H54 (cell line): ENCODE results near the gene GRIN2B.

Experiments
- DNase-seq: peaks from one replicate; pipeline ENCODE4 v3.0.0; 2011; ENCODE audit warnings: low spot score, mixed read lengths; ENCODE audit not compliant: insufficient read length
- FAIRE-seq: peaks from 3 replicates; lab custom pipeline; 2011; peaks lifted over from hg19 to GRCh38; lab: Jason Lieb, UNC
- POLR2A ChIP-seq: IDR thresholded peaks from 2 replicates; pipeline ENCODE4 v1.6.1; 2011; ENCODE audit warnings: low read depth, mild to moderate bottlenecking, low read length

Gene GRIN2B

DNA sequence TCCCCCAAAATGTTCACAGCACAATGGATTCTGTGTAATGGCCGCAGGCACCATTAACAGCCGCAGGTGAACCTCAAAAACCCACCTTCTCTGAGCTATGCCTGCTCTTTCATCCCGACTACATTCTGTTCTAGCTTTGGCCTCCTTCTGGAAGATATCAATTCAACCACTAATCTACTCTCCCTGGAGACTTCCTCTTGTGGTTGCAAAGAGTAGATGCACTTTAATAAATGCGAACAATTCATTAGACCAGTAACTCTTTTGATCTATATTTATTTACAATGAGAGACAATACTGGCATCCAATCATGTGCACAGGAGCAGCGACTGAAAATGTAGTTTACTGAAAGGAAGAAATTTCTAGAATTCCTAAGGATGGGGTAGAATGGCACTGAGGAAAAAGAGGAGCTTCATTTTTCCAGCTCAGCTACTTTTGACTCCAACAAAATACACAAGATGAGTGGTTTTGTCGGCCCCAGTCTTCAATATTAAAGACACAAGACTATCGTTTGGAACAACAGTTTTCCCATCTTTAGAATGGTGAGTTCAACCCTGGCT lies 5.3 kb downstream of the GRIN2B start:
- DNase-seq (no peak), FAIRE-seq (no peak)
- TF ChIP-seq POLR2A = no peak

DNA sequence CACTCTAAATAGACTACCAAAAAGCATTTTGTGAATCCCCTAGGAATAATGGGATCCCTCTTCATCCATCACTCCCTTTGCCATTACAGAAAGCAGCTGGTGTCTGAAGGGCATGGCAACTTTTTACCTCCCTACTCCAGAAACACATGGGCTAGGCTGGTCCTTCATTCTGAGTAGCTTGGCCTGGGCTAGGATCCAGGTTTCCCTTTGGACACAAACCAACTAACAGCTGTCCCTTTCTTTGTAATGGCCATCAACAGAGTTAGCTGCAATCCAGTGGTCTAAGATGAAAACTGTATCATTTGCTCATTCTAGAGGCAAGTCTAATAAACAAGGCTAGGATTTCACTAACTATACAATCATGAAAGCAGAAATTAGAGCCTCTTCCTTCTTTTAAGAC lies 7.4 kb downstream of the GRIN2B start:
- TF ChIP-seq POLR2A = no peak
- DNase-seq (no peak), FAIRE-seq (no peak)

DNA sequence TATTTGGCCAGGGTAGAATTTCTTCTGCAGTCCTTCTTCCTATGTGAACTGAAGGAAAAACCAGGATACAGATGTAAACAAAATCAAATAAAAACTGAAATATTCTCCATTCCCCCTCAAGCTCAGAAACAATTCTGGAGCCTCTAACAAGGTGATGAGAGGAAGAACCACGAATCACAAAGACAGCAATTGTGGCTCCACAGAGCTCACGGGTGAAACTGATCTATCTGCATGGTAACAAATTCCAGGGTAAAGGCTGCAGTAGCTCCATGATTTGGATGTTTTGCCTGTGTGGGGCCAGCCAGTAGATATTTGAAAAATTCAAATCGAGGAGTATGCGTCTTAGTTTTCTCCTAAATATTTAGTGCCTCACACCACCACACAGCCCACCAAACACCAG lies 10.6 kb downstream of the GRIN2B start:
- FAIRE-seq = no peak
- no peak for TF ChIP-seq POLR2A
- DNase-seq = no peak

DNA sequence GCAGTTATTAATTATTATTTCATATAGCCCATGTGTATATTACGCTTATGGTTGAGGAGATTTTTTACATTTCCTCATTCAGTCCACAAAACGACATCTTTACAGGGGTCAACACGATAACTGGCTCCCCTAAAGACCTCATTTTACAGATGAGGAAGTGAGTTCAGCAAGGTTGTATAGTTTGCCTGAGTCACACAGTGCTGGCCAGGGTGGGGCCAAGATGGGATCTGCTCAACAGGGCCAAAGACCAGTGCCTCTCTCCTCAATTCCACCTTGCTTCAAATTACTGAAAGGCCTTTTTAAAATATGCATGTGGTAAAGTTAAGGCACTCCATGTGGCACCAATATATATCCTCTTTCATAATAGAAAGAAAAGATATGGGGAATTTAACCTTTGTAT lies 13.1 kb downstream of the GRIN2B start:
- FAIRE-seq = no peak
- no peak for TF ChIP-seq POLR2A
- DNase-seq = no peak

DNA sequence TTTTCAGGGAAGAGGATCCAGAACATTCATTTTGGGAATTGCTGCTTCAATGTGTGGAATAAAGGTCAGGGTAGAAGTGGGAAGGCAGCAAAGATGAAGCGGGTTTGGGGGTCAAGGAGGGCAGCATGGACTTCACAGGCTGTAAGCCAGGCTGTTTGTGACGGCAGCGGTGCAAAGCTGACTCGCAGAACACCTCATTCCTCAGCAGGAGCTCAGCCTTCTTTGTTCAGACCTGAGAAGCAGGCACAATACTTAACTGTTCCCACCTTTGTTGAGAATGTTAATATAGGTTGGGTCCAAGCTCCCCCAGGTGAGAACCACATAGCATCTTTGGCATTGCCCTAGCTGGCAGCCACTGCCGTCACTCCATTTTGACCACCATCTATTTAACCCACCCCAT lies 16.7 kb downstream of the GRIN2B start:
- no peak for TF ChIP-seq POLR2A
- DNase-seq = no peak
- FAIRE-seq = no peak

DNA sequence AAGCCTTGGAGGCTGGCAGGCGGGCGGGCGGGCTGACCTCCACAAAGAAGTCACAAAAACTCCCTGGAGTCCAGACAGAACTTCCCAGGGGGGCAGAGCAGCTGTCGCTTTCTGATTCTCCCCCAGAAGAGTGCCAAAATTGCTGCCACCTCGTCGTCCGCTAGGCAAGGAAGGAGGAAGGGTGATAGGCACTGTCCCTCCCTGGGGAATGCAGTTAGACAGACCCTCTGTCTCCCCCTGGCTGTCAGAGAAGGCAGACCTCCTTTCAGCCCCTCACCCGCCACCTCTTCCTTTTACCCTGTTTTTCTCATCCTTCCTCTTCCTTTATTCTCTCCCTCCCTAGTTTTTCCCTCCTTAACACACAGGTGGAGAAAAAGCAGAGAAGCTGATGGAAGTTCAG lies 18.7 kb downstream of the GRIN2B start:
- TF ChIP-seq POLR2A = no peak
- FAIRE-seq (no peak), DNase-seq (no peak)

DNA sequence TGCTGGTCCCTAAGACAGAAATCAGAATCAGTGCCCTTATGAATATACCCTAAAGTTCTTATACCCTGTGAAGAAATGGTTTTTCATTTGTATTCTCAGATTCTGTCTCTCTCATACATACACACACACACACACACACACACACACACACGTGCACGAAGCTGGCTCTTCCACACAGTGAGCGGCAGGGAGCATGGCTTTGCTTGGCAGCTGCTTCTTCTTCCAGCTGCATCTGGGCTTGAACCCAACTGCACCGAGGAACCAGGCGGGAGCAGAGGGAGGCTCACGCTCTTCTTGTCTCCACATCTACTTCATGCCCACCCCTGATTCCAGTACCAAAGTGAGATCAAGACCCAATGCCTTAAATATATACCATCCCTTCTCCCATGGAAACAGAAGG lies 19.4 kb downstream of the GRIN2B start:
- DNase-seq (no peak), FAIRE-seq (no peak)
- no peak for TF ChIP-seq POLR2A

DNA sequence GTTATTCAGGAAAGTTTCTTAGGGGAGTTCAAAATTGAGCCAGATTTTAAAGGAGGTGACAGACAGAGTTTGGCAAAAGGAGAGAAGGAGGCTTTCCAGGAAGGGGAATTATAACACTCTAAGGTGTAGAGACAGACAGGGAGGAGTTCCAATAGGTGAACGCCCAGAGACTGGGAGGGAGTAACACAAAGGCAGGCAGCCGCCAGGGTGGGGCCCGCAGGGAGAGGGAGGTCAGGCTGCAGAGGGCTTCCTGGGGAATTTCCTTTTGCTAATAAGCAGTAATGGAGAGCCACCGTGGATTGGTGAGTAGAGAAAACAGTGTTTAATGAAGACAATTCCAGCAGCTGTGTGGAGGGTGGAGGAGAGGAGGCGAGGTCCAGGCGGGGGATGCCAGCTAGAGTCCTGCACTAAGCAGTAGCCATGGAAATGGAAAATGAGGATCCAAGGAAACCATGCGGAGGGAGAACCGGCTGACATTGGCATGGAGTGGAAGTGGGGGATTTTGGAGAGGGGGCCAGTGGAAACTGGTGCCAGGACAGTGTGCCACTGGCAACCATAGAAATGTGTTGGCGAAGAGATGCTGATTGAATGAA lies 22.2 kb downstream of the GRIN2B start:
- no peak for TF ChIP-seq POLR2A
- no peak for DNase-seq

DNA sequence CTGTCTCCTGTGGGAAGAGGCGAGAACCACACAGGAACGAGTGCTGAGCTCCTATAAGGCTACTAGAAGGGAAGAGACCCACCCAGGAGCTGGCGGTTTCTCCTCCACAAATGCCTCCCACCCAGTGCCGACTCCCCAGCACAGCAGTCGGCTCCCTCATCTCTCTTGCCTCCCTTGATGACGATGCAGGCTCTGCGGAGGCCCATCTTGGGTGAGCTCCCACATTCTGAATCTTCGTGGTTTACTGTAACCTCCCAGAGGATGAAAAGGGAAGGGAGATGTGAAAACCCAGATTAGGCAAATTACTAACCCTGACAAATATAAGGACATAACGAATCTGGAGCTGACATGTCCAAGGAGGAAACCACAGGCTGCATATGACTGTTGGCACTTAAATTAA lies 23.8 kb downstream of the GRIN2B start:
- FAIRE-seq (no peak), DNase-seq (no peak)
- TF ChIP-seq POLR2A = no peak

More for the DNA sequence above, 22.2 kb downstream of the GRIN2B start:
- no peak for FAIRE-seq

DNA sequence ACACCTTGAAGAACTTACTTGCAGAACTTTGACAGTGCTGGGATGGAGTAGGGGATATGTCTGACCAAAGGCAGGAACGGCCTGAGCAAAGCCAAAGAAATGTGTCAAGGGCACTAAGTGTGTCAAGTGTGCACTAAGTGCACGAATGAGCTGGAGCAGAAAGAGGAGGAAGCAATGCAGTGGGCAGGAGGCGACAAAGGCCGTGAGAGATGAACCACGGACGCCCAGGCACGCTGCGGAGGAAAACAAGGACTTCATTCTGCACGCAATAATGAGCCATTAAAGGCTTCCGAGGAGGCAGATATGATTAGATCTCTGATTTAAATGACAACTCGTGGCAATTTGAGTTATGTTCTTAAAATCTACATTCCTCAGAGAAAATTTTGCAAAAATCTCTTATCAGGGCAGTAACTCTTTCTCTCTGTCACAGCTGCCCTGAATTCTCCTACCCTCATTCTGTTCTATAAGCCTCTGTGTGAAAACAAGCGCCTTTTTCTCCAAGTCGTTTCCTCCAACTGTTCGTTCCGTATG lies 25.3 kb downstream of the GRIN2B start:
- no peak for DNase-seq
- no peak for TF ChIP-seq POLR2A
- no peak for FAIRE-seq

DNA sequence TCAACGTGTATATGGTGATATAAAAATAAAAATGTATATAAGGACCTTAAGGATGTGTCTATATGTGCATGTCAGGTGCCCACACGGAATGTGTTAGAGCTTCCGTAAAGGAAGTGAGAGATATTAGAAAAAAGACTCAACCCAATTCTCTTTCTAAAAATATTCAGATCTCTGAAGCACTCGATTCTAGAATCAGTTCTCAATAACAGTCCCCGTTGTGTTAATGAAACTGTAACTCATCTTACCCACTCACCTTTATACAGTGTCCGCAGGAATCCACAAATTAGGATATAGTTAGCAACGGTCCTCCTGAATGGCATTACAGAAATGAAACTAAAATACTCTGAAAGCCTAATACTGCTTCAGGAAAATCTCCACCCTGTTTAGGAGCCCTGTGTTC lies 29.3 kb downstream of the GRIN2B start:
- no peak for TF ChIP-seq POLR2A
- FAIRE-seq (no peak), DNase-seq (no peak)

DNA sequence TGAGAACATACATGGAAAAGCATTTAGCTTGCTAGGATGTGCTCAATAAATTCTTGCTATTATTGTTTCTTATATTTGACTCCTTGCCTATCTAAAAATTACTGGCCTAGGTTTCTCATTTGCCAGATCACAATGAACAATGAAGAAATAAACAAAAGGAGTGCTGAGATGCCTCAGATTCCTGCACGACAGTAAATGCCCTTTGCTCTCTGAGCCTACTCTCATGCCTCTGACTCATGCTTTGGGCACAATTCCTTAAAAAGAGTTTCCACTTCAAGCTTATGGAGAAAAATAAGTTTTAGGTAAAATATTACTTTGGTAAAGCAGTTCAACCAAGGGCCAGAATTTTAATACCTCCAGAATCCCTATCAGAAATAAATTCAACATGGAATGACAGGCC lies 30.9 kb downstream of the GRIN2B start:
- DNase-seq (no peak), FAIRE-seq (no peak)
- no peak for TF ChIP-seq POLR2A

DNA sequence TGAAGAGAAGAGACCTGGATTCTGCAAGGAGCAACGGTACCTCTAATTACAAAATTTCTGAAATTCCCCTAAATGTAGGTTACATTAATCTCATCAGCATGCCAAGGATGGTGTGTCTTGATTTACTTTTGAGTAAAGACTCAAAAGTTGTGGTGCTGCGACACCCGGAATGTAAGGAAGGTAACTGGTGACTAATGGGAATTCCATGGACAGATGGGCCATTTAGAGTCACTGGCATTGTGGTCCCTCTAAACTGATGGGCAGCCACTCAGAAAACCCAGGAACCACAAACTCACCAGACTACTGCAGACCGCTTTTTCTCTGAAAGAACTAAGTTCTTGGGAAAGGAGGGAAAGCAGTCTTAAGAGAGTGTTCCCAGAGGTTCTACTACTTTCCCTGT lies 32.8 kb downstream of the GRIN2B start:
- no peak for TF ChIP-seq POLR2A
- DNase-seq = no peak
- FAIRE-seq = no peak

DNA sequence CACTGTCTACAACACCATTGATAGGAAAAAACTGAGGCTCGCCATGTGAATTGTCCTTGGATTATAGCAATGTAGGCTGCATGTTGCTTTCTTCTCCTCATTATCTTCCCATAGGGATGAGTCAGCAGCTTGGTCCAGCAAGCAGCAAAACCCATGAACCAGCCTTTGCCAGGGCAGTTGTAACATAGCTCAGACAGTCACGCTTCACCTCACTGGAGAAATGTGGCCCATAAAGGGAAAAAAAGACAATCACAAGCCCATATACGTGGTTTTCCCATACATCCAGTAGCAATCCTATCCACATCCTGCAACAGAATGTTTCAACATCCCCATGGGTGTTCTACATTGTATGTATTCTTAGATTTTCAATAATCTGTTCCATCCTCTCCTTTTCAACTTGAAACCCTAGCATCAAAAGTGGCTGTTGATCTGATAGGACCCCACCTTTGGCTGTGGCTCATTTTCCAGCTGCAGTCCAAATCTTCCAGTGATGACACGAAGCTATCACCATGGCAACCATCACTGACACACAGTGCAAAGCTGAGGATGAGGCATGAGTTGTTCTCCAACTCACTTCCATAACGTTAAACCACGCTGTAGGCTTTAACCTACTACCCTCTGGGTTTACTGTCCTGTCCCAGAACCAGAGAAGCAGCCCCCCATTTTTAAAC lies 34.0 kb downstream of the GRIN2B start:
- no peak for TF ChIP-seq POLR2A
- no peak for FAIRE-seq
- no peak for DNase-seq

DNA sequence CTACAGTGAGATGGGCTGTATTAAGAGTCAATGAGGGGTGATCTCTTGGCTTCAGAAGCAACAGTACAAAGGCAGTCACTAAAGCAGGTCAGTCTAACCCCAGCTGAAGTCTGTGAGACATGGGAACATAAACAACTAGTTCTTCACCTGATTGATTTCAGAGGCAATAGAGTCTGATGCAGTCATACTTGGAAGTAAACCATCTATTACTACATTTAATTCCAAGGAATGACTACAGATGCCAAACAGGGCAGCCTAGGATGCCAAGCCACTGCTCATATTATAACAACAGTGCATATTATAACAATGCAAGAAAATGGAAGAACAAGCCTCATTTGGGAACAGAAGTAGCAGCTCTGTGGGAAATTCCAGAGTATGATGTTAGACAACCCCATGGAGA lies 35.8 kb downstream of the GRIN2B start:
- TF ChIP-seq POLR2A = no peak
- FAIRE-seq (no peak), DNase-seq (no peak)

DNA sequence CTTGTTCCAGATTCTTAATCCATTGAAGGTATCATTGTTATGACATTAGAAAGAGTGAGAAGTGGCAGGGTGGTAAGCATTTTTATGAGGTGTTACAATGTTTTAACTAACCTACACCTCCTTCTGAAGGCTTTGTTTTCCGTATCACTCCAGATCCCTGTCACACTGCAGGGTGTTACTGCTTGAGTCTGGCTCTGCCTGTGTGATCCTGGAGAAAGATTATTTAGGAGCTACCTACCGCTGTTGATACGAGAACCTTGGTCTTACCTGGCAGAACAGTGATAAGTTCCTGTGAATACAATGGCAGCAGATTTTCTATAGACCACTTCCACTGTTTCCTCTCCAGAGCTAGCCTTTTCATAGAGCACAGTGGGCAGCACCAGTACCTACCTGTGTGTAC lies 36.2 kb downstream of the GRIN2B start:
- no peak for TF ChIP-seq POLR2A
- DNase-seq = no peak
- FAIRE-seq = no peak
